SJCRH30 (cell line): ENCODE measurements around the gene SCUBE1. TPM values are rescaled to one million over a fixed set of nuclear protein-coding genes. Genes with fewer than 3 reads are reported as not detected.

ENCODE experiments used
- DNase-seq, 2 experiments: peaks; one replicate each; pipeline ENCODE4 v3.0.0-alpha.2; 2015 to 2020
- H3K27ac ChIP-seq: fragments of 250-450 bp; sonication (Bioruptor Pico); 2 replicates; pipeline ENCODE4 v1.5.1; 2020; ENCODE audit warnings: mild to moderate bottlenecking, moderate library complexity
- H3K27me3 ChIP-seq: fragments of 250-450 bp; sonication (Bioruptor Pico); 2 replicates; pipeline ENCODE4 v1.5.1; 2020; ENCODE audit warnings: mild to moderate bottlenecking, moderate library complexity
- H3K36me3 ChIP-seq: fragments of 250-450 bp; sonication (Bioruptor Pico); 2 replicates; pipeline ENCODE4 v1.5.1; 2020; ENCODE audit warnings: mild to moderate bottlenecking, moderate library complexity
- H3K4me1 ChIP-seq: fragments of 250-450 bp; sonication (Bioruptor Pico); 2 replicates; pipeline ENCODE4 v1.5.1; 2020; ENCODE audit warnings: mild to moderate bottlenecking, moderate library complexity
- H3K4me3 ChIP-seq: fragments of 250-450 bp; sonication (Bioruptor Pico); 2 replicates; pipeline ENCODE4 v1.5.1; 2020; ENCODE audit warnings: mild to moderate bottlenecking, moderate library complexity
- H3K9me3 ChIP-seq: fragments of 250-450 bp; sonication (Bioruptor Pico); replicated peaks from 2 replicates; pipeline ENCODE4 v1.5.1; 2020; ENCODE audit warnings: mild to moderate bottlenecking, moderate library complexity
- total RNA-seq: library from RNA; depleted of rRNA; stranded (reverse); fragments of >200 nt; shearing (Covaris generic); gene quantifications from 2 replicates; pipeline ENCODE4 v1.2.3, GENCODE V29; 2014; rRNA removed

The SCUBE1 gene
- total RNA-seq, 1 experiment from 2014 or later = 13.7 TPM

DNA sequence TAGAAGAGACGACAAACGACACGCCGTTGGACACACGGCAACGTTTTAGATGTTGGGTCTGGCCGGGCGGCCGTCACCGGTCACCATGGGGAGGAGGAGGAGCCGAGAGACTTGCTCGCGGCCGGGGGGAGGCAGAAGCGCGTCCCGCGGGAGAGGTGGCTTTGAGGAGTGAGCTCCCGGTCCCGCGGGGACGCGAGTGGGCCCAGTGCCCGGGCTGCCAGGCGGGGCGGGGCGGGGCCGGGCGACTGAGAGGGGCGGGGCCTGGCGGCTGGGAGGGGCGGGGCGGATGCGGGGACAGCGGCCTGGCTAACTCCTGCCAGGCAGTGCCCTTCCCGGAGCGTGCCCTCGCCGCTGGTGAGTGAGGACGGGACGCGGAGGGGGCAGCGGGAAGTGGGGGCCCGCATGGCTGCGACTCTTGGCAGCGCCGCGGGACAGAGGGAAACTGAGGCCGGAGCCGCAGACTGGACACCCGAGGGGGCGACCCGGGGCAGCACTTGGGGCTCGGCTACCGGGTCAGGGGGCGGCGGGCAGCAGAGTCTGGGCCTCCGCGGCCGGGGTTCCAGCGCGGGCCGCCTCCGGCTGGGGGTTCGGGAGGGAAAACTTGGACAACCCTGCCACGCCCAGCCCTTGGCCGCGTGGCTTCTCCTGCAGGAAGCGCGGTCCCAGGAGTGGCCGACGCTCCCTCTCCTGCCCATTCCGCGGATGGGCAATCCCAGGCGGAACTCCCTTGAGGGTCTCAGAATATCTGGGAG lies 191.7 kb downstream of the SCUBE1 start, which contains the start of gene TSPO:
TSPO (plus strand) TSS at position 309 of the 752 bp plus-strand sequence. CDS start 7,680 bp downstream, outside the sequence.
- H3K9me3 ChIP-seq = no peaks in the 10 kb centered on the region
- H3K36me3 ChIP-seq = no peaks in the 10 kb centered on the region
- H3K4me1 ChIP-seq = peaks cover 18% of the 10 kb centered on the region
- H3K27ac ChIP-seq = no peak within 1 kb of the TSS
- H3K4me3 ChIP-seq = peak within 1 kb of the TSS; percentile 35
- no peak for DNase-seq
- H3K27me3 ChIP-seq = peaks cover 4% of the 10 kb centered on the region; the same call in 1 of the 2 replicates

DNA sequence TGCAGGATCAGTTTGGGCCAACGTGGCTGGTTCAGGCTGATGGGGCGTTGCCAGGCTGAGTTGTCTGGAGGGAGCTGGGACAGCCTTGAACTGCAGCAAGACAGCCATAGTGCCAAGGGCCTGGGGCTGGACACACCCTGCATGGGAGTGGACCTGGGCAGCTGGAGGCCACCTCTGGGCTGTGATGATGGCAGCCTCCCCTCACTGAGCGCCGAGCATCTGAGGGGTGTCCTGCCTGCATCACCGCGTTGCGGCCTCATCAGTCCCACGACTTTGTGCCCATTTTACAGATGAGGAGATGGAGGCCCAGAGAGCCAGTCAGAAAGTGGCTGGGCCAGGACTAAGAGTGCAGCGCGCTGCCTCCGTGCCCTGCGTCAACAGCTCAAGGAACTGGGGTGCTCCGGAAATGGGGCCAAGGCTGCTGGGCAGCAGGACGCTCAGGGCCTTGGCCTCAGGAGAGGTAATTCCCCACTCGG lies 192.4 kb downstream of the SCUBE1 start:
- Histone ChIP-seq H3K4me1 (peaks cover 12% of the 10 kb centered on the region), H3K9me3 (no peaks in the 10 kb centered on the region), H3K4me3 (no peak overlapping the region), H3K27me3 (peaks cover 4% of the 10 kb centered on the region; the same call in 1 of the 2 replicates), H3K36me3 (no peaks in the 10 kb centered on the region), H3K27ac (no peak overlapping the region)
- DNase-seq = no peak

DNA sequence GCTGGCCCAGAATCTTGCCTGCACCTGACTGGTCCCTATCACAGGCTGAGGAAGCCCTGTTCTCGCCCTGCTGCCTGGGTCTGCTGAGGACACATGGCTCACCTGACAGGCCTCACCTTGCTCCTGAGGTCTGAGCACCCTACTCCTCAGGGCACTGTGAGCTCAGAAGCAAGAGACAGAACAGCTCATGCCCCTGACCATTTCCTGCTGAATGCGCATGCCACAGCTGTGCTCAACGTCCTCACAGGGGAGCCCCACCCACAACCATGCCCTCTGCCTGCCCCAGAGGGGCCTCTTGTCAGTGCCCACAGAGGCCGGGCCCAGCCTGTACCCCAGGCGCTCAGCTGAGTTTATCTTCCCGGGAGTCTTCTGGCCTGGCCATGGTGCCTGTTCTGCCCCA lies 194.6 kb downstream of the SCUBE1 start:
- no peak overlapping the region for H3K4me3 ChIP-seq
- peak in 1 of 2 experiments; percentile 40 for DNase-seq
- no peaks in the 10 kb centered on the region for H3K36me3 ChIP-seq
- peaks cover 7% of the 10 kb centered on the region; the same call in 1 of the 2 replicates for H3K4me1 ChIP-seq
- H3K9me3 ChIP-seq = no peaks in the 10 kb centered on the region
- H3K27ac ChIP-seq = no peak overlapping the region
- peaks cover 4% of the 10 kb centered on the region; the same call in 1 of the 2 replicates for H3K27me3 ChIP-seq

DNA sequence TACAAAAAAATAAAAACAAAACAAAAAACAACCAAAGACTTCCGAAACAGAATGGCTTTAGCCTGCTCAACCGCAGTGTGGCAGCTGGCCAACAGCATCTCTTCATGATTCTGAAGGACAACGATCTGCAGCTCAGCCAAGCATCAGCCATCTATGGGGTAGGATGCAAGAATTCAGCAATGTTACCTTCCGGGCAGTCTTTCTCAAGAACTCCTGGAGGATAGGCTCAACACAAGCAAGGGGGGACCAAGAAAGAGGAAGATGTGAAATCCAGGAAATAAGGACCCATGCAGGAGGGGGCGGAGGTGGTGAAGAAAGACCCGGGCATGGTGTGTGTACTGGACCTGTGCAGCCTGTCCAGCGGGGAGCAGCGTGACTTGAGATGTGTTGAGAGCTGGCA lies 195.4 kb downstream of the SCUBE1 start:
- H3K36me3 ChIP-seq = no peaks in the 10 kb centered on the region
- peaks cover 4% of the 10 kb centered on the region; the same call in 1 of the 2 replicates for H3K27me3 ChIP-seq
- DNase-seq = no peak
- H3K27ac ChIP-seq = no peak overlapping the region
- no peak overlapping the region for H3K4me3 ChIP-seq
- H3K4me1 ChIP-seq = peaks cover 7% of the 10 kb centered on the region; the same call in 1 of the 2 replicates
- no peaks in the 10 kb centered on the region for H3K9me3 ChIP-seq

Other genes with a start within 250 kb of the SCUBE1 start
- 0.14 TPM in 1 of 2 replicates, not detected in the other for gene BIK, start 232.6 kb downstream of the SCUBE1 start, total RNA-seq
- 19.7 and 20.8 TPM in 2 replicates for gene MCAT, start 200.0 kb downstream of the SCUBE1 start, total RNA-seq
- 0.89 and 1.9 TPM in 2 replicates for gene TSPO, start 191.8 kb downstream of the SCUBE1 start, total RNA-seq
- 70.3 and 76.6 TPM in 2 replicates for gene TTLL12, start 156.2 kb downstream of the SCUBE1 start, total RNA-seq
- not detected in 2 replicates for gene MPPED1, start 68.6 kb upstream of the SCUBE1 start, total RNA-seq